Measurements from ENCODE around the gene C1orf232.

The C1orf232 gene

DNA sequence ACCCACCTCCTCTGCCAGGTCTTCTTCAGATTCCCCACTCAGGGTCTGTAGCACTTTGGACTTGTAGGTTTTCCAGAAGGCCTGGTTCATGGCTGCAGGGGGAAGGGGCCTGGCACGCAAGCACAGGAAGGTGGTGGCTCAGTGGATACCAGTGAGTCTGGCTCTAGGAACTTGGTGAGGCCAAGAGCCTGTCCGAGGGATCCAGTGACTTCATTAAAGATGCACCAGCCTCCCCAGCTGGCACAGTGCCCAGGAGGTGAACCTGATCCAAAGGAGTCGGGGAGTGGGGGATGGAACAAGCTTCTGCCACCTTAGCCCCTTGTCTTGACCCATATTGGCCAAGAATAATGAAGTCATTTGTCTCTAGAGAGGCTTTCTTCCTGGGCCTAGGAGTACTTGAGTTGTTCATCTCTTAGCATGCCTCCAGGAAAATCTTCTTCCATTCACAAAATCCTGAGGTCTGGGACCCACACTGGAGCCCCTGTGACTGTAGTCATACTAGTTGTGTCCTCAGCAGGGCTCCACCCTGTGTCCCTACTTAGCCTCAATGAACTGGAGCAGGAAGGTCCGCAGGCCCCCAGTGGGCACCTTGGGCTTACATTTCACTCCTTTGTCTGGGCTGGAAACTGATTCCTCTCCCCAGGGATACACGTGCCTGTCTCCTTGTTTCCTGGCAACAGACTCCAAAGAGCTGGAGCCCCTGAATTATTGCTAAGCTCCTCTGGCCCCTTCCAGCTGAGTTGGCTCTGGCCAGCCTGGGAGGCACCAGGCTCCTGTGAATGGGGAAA lies at the start of gene C1orf232:
Gene C1orf232, minus strand, starts transcription at position 554 of the 788 bp plus-strand sequence. Its CDS starts 464 bp downstream, at position 90.
- in situ Hi-C loops (cut with MboI; ENCODE audit: low sequenced_read_pairs, unreplicated experiment) = no loop called here
- DNase-seq (ENCODE audit: low spot score) = no peak
- TF ChIP-seq, protein P1, sequence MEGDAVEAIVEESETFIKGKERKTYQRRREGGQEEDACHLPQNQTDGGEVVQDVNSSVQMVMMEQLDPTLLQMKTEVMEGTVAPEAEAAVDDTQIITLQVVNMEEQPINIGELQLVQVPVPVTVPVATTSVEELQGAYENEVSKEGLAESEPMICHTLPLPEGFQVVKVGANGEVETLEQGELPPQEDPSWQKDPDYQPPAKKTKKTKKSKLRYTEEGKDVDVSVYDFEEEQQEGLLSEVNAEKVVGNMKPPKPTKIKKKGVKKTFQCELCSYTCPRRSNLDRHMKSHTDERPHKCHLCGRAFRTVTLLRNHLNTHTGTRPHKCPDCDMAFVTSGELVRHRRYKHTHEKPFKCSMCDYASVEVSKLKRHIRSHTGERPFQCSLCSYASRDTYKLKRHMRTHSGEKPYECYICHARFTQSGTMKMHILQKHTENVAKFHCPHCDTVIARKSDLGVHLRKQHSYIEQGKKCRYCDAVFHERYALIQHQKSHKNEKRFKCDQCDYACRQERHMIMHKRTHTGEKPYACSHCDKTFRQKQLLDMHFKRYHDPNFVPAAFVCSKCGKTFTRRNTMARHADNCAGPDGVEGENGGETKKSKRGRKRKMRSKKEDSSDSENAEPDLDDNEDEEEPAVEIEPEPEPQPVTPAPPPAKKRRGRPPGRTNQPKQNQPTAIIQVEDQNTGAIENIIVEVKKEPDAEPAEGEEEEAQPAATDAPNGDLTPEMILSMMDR (IDR thresholded peaks at IDR 0.05; ENCODE audit: borderline replicate concordance, control extremely low read depth, extremely low read depth, insufficient read depth, missing control alignments) = no peak

DNA sequence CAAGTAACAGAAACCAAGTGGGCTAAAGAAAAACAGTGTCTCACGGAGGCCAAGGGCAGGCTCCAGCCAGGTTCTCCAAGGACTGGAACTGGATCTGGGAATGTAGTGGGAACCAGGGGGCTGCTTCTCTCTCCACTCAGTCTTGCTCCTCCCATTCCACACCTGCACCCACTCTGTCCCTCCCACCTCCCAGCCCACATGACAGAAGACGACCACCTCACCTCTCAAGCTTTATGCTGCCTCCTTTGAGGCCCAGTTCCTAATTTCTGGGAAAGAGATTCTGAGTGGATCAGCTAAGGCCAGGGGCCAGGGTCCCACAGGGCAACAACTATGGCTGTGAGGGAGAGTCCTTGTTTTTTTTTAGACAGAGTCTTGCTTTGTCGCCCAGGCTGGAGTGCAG lies 46.5 kb upstream of the C1orf232 start:
- in situ Hi-C loops (cut with MboI; ENCODE audit: low sequenced_read_pairs, unreplicated experiment) = no loop called here
- TF ChIP-seq, protein P1 (IDR thresholded peaks at IDR 0.05; ENCODE audit: borderline replicate concordance, control extremely low read depth, extremely low read depth, insufficient read depth, missing control alignments) = no peak
- DNase-seq (ENCODE audit: low spot score) = no peak

DNA sequence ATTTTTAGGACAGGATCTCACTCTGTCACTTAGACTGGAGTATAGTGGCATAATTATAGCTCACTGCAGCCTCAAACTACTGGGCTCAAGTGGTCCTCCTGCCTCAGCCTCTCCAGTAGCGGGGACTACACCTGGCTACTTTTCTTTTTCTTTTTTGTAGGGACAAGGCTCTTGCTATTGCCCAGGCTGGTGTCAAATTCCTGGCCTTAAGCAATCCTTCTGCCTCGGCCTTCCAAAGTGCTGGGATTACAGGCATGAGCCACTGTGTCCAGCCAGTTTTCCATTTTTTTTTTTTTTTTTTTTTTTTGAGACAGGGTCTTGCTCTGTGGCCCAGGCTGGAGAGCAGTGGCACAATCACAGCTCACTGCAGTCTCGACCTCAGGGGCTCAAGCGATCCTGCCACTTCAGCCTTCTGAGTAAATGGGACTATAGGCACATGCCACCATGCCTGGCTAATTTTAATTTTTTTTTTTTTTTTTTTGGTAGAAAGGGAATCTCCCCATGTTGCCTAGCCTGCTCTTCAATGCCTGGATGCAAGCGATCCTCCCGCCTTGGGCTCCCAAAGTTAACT lies 44.7 kb upstream of the C1orf232 start:
- TF ChIP-seq, protein P1 (IDR thresholded peaks at IDR 0.05; ENCODE audit: borderline replicate concordance, control extremely low read depth, extremely low read depth, insufficient read depth, missing control alignments) = no peak
- in situ Hi-C loops (cut with MboI; ENCODE audit: low sequenced_read_pairs, unreplicated experiment) = no loop called here
- DNase-seq (ENCODE audit: low spot score) = no peak

DNA sequence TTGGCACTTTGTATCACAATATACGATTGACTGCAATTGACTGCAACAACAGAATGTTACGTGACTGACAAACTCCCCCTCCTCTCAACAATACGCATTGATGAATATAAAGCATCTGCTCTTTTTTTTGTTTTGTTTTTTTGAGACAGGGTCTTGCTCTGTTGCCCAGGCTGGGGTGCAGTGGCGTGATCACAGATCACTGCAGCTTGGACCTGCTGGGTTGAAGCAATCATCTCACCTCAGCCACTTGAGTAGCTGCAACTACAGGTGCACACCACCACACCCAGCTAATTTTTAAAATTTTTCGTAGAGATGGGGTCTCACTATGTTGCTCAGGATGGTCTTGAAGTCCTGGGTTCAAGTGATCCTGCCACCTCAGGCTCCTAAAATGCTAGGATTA lies 44.0 kb upstream of the C1orf232 start:
- no peak for DNase-seq (ENCODE audit: low spot score)
- TF ChIP-seq, protein P1 (IDR thresholded peaks at IDR 0.05; ENCODE audit: borderline replicate concordance, control extremely low read depth, extremely low read depth, insufficient read depth, missing control alignments) = no peak
- in situ Hi-C loops (cut with MboI; ENCODE audit: low sequenced_read_pairs, unreplicated experiment) = no loop called here

DNA sequence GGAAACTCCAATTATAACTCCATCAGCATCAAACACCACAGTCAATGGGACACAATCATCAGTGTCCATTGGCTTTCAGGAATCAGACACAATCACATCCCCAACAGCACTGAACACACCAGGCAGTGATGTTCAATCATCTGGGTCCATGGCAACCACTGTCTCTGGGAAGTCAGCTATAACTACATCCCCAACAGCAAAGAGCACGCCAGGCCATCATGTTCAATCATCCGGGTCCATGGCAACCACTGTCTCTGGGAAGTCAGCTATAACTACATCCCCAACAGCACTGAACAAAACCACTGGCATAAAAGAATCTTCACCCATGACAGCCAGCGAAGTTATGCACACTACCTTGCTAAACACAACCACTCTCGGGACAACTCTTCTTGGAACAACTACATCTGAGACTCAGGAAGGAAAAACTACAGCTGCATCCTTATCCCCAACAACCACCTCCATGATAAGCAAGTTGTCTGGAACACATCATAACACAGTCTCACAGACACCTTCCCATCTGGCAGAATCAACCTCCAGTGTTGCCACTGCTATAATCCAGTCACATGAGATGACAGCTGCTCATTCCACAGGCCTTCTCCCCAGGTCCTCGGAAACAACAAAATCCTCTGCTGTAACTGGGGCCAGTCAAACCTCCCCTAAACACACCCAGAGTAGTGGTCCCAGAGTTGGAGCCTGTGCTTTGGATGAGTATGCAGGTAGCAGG lies 41.5 kb upstream of the C1orf232 start:
- in situ Hi-C loops (cut with MboI; ENCODE audit: low sequenced_read_pairs, unreplicated experiment) = no loop called here
- TF ChIP-seq, protein P1 (IDR thresholded peaks at IDR 0.05; ENCODE audit: borderline replicate concordance, control extremely low read depth, extremely low read depth, insufficient read depth, missing control alignments) = no peak
- DNase-seq (ENCODE audit: low spot score) = no peak

DNA sequence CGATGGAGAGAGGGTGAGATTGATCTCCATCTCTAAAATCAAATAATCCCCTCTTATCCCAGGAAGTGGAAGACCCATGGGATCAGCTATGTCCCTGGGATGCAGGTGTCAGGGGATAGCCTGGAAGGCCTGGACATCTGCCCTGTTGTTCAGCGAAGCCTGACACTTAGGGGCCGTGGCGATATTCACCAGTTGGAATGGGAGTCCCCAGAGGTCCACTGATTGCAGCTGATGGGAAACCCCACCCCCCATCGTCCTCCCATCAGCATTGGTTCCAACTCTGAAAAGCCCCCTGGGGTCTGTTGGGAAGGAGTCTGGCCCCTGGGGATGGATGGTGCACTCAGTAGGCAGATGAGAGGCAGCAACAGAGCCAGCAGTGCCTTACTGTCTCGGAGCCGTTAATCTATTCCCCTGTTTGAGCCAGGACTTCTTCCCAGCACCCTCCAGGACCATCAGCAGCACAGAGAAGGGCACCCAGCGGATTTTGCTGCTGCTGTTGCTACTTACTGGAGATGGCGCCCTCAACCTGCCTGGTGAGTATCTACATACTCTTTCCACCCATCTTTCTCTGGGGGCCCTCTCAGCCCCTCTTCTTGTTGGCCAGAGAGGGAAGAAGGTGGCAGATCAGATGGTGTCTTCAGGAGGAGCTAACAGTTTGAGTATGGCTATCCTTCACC lies 35.0 kb upstream of the C1orf232 start:
- in situ Hi-C loops (cut with MboI; ENCODE audit: low sequenced_read_pairs, unreplicated experiment) = no loop called here
- TF ChIP-seq, protein P1 (IDR thresholded peaks at IDR 0.05; ENCODE audit: borderline replicate concordance, control extremely low read depth, extremely low read depth, insufficient read depth, missing control alignments) = no peak
- no peak for DNase-seq (ENCODE audit: low spot score)
